ENCODE data around the gene DNAH2. TPM values are rescaled to one million over a fixed set of nuclear protein-coding genes. Genes with fewer than 3 reads are reported as not detected.

DNAH2 gene
- total RNA-seq, 2 experiments from 2014 or later = not detected

GRCh38 chr17:7881276-7882054 is 163.9 kb downstream of the DNAH2 start:
- no peaks in the 10 kb centered on the region for H3K27me3 Mint-ChIP-seq
- peaks cover 4% of the 10 kb centered on the region for H3K36me3 Mint-ChIP-seq (ENCODE audit: low read depth)
- CTCF ChIA-PET = no interaction called here
- no peaks in the 10 kb centered on the region for H3K9me3 Mint-ChIP-seq
- no peak overlapping the region for H3K27ac Mint-ChIP-seq
- POLR2A ChIA-PET = no interaction called here
- H3K4me3 Mint-ChIP-seq = no peak overlapping the region
- peaks cover 7% of the 10 kb centered on the region for H3K4me1 Mint-ChIP-seq
- DNase-seq = no peak

- Mint-ChIP-seq H3K4me3 (no peak overlapping the region), H3K27me3 (no peaks in the 10 kb centered on the region), H3K27ac (no peak overlapping the region), H3K9me3 (no peaks in the 10 kb centered on the region), H3K4me1 (peaks cover 7% of the 10 kb centered on the region), H3K36me3 (ENCODE audit: low read depth) (peaks cover 3% of the 10 kb centered on the region)
- POLR2A ChIA-PET = no interaction called here
- no peak for DNase-seq
- CTCF ChIA-PET = no interaction called here
Observed at GRCh38 chr17:7882068-7882467, 164.5 kb downstream of the DNAH2 start.

- DNase-seq = no peak
- Mint-ChIP-seq H3K9me3 (no peaks in the 10 kb centered on the region), H3K4me3 (no peak overlapping the region), H3K27me3 (no peaks in the 10 kb centered on the region), H3K4me1 (peaks cover 6% of the 10 kb centered on the region), H3K27ac (no peak overlapping the region), H3K36me3 (ENCODE audit: low read depth) (peaks cover 3% of the 10 kb centered on the region)
- CTCF ChIA-PET = interaction anchor here (1.2 to 1.6 kb wide), 2 partner anchors 11 to 107 kb away, joined by 4 to 5 read pairs; no protein-coding TSS in a partner anchor
- POLR2A ChIA-PET = no interaction called here
Observed at GRCh38 chr17:7882629-7883028, 165.1 kb downstream of the DNAH2 start.

Other genes starting within 250 kb of the DNAH2 start
- 10 to 100 TPM; 25.8 to 28.4 TPM for gene ZBTB4, start 238.1 kb upstream of the DNAH2 start, total RNA-seq
- not detected for gene SLC35G6, start 236.3 kb upstream of the DNAH2 start, total RNA-seq
- gene POLR2A, start 233.4 kb upstream of the DNAH2 start, total RNA-seq = 100 to 1,000 TPM; 175 to 201 TPM
- gene TNFSF12, start 168.7 kb upstream of the DNAH2 start, total RNA-seq = 10 to 100 TPM; 79.6 to 82.5 TPM
- 1 to 10 TPM; 3.8 to 4.0 TPM for gene TNFSF13, start 159.0 kb upstream of the DNAH2 start, total RNA-seq
- gene SENP3, start 155.8 kb upstream of the DNAH2 start, total RNA-seq = 10 to 100 TPM; 51.8 to 53.0 TPM
- 1 to 10 TPM; 3.8 to 4.4 TPM for gene CD68, start 138.1 kb upstream of the DNAH2 start, total RNA-seq
- 10 to 100 TPM; 62.3 to 81.7 TPM for gene MPDU1, start 133.9 kb upstream of the DNAH2 start, total RNA-seq
- under 1 TPM; 0.57 to 0.71 TPM for gene SOX15, start 127.7 kb upstream of the DNAH2 start, total RNA-seq
- gene FXR2, start 102.8 kb upstream of the DNAH2 start, total RNA-seq = 10 to 100 TPM; 27.5 to 28.8 TPM
- 10 to 100 TPM; 18.5 to 23.6 TPM for gene SAT2, start 89.9 kb upstream of the DNAH2 start, total RNA-seq
- not detected for gene SHBG, start 87.6 kb upstream of the DNAH2 start, total RNA-seq
- gene ATP1B2, start 66.8 kb upstream of the DNAH2 start, total RNA-seq = under 1 TPM in 1 of 2 experiments, not detected in 1; 0.08 TPM
- gene TP53, start 30.3 kb upstream of the DNAH2 start, total RNA-seq = 100 to 1,000 TPM; 154 to 182 TPM
- gene WRAP53, start 29.3 kb upstream of the DNAH2 start, total RNA-seq = 10 to 100 TPM; 22.6 to 24.2 TPM
- not detected for gene EFNB3, start 12.5 kb upstream of the DNAH2 start, total RNA-seq
- gene KDM6B, start 116.5 kb downstream of the DNAH2 start, total RNA-seq = 10 to 100 TPM; 12.3 to 12.8 TPM
- gene TMEM88, start 137.3 kb downstream of the DNAH2 start, total RNA-seq = under 1 TPM; 0.55 to 0.87 TPM
- gene NAA38, start 139.8 kb downstream of the DNAH2 start, total RNA-seq = 10 to 100 TPM; 84.2 to 93.0 TPM
- gene CYB5D1, start 140.3 kb downstream of the DNAH2 start, total RNA-seq = 1 to 10 TPM; 8.2 to 9.0 TPM
- gene CHD3, start 171.0 kb downstream of the DNAH2 start, total RNA-seq = 100 to 1,000 TPM; 216 to 223 TPM
- gene RNF227, start 198.5 kb downstream of the DNAH2 start, total RNA-seq = 1 to 10 TPM; 4.4 to 4.5 TPM
- 10 to 100 TPM; 11.8 to 12.4 TPM for gene KCNAB3, start 212.1 kb downstream of the DNAH2 start, total RNA-seq
- 100 to 1,000 TPM; 235 to 251 TPM for gene TRAPPC1, start 214.2 kb downstream of the DNAH2 start, total RNA-seq
- gene CNTROB, start 214.5 kb downstream of the DNAH2 start, total RNA-seq = 10 to 100 TPM; 74.3 to 77.4 TPM